GM19455 (cell line): Measurements from ENCODE around the gene PRAC2.

Experiments used
- ATAC-seq: cut with Tn5 transposase; IDR thresholded peaks from one replicate; pipeline ENCODE4 v1.9.1; 2021; ENCODE audit not compliant: unreplicated experiment

The PRAC2 gene

GRCh38 chr17:48733632-48734328, 10.8 kb downstream of the PRAC2 start:
- ATAC-seq = no peak

GRCh38 chr17:48734333-48735061, 11.5 kb downstream of the PRAC2 start:
- ATAC-seq = no peak

DNA sequence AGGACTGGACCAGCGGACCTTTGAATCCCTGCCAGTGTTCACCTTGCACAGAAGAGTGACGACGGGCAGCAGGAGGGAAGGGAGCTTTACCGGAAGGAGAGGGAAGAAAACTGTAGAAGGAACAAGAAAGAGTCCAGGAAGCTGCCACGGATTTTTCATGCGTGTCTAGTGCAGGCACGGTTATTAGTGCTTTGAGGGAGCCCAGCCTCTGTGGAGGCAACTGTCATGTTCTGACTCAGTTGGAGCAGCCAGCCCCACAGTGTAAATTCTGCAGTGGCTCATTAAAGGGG, 12.0 kb downstream of the PRAC2 start:
- ATAC-seq = no peak

GRCh38 chr17:48737330-48738043, 14.5 kb downstream of the PRAC2 start:
- ATAC-seq = no peak

DNA sequence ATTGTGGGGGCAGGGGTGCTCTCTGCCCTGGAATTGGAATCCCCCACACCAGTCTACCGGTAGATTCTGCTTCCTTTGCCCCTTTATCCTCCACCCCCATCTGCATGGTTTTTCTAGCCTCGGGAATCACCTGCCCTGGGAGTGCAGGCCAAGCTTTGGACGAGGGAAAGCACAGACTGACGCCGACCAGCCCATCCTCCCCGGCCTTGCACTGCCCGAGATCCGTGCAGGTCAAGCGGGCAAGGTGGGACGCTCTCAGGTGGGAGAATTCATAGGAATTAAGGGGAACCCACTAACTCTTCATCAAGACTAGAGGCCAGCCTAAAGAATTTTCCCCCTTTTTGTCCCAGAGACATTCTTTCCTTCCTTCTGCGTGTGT, 15.4 kb downstream of the PRAC2 start:
- no peak for ATAC-seq

DNA sequence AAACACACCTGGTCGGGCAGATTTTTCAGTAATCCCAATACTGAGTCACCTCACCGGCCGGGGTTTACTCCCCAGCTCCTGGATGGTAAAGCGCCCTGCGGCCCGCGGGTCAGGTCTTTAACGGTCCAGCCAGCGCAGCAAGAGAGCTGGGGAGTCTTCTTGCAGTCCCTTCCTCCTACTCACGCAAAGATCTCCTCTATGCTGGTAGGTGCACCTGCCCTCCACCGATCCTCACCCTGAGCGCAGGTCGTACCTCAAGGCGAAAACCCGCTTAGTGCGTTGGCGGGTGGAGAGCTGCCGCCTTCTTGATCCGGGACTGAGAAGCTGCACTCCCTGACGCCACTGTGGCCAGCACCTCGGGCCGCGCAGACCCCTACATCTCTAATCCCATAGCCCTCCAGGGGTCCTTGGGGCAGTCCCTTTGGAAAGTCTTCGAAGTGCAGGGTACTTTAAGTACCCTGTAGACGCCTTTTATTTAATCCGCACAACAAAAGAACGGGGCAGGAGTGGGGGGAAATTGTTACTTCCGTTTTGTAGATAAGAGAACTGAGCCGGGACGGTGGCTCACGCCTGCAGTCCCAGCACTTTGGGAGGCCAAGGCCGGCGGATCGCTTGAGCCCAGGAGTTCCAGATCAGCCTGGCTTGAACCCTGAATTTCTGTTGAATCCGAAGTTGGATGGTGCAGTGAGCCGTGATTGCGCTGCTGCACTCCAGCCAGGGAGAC, 16.0 kb downstream of the PRAC2 start:
- ATAC-seq = no peak

DNA sequence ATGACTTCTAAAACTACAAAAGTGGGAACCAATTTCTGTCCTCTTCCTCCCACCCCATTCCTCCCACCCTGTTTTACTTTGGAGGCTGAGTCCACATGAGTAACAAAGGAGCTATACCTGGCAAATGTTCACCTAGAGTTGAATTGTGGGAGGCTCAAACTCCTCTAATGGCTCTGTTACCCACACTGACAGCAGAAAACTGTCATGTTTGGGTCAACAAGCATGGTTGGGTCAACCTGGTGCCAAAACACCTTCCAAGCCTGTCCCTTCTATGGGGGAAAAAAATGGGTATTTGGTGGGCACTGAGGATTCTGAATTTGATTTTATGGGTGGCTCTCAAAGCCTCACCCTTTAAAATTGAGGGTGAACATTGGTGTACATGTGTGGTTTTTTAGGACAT, 17.6 kb downstream of the PRAC2 start:
- ATAC-seq = no peak

GRCh38 chr17:48745381-48746275, 22.6 kb downstream of the PRAC2 start:
- no peak for ATAC-seq

DNA sequence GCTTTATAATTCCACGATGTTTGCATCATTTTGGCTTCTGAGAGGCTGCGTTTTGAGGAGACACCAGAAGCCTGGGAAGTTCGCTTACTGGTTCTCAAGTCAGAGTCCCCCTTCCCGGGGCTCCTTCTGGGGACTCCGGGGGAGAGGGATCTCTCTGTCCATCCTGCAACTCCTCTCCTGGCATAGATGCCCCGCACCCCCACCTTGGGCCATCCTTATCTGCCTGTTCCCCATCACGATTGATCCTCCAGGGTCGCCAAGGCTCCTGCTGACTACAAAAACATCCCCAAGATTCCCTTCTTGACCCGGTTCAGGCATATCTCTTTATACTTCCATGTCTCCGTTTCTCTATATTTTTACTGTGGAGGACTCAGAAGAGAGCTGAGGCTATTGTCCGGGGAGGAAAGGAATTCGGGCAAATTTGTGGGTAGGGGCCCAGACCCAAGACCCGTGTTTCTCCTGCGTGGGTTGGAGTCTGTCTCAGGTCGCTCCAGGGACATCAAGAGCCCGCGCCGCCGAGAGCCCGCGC, 24.0 kb downstream of the PRAC2 start:
- ATAC-seq = no peak

DNA sequence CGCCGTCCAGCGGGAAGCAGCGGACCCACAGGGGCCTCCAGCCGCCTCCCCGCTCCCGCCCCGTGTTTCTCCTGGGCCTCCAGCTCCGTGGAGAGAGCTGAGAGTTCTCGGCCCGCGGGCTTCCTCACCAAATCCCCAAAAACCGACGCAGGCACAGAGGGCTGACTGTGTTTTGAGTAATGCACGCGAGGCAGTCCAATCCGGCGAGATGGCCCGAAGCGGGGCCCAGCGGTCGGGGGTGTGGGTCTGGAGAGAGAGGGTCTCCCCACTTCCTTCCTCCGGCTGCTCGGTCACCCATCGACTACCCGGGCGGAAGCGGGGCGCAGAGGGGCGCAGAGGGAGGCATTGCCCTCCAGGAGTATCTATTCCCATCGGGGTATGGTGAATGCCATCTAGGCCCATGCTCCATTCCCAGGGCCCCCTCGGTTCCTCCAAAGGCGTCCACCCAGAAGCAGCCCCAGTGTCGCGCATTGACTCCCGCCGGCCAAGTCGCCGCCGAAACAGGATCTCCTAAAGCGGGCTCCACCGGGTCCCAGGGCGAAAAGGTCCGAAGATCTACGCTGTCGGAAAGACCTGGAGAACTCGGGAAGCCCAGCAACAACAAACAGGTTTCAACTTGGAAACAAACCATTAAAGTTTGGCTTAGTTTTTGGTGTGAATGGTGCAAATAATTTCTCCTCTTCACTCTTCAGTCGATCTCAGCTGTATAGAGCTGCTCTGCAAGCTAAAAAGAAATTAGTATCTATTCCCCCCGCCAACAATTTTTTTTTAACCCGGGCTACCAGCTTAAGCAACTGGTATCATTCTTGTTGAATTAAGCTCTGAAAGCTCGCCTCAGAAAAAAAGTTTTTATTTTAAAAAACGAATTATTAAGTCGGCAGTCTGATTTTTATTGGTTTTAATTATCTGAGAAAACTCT, 24.7 kb downstream of the PRAC2 start:
- no peak for ATAC-seq

- ATAC-seq = no peak
Observed at GRCh38 chr17:48748718-48749566, 26.0 kb downstream of the PRAC2 start.

DNA sequence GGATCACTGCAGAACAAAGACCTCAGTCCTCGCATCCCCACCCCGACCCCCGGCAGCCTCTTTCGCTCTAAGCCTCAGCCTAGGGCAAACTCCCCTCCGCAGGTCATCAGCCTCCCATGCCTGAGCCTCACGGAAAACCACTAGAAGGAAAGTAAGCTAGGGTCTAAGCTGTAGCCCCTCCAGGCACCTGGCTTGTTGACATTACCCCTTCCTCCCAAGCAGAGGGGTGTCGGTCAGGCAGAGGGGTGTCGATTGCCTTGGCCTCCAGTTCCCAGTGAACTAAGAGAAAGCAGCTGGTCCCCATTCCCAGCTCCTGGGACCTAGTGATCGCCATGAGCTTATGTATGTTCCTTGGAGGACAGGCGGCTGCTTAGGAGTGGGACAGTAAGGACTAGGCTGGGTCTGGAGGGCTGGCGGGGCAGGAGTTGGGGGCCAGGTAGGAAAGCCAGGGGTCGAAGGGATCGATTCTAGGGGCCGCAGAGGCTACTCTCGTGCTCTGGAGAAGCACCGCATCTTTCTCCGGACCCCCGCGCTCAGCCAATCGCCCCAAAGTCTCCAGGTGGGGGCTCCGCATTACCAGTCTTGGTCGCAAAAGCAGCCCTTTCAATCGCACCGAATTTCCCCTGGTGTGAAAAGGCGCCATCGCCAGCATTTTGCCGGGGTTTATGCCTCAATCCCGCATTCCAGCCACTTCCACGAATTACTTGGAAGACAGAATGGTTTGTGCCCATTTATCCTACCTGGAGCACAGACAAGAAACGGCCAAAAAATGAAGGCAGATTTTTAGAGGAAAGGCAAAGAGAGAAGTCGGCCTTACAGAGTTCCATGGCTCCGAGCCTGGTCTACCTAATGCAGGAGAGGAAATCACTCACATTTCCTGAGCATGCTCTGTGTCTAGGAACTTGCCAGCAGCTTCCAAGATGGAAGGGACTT, 26.9 kb downstream of the PRAC2 start:
- ATAC-seq = no peak

GRCh38 chr17:48751172-48751571, 28.2 kb downstream of the PRAC2 start:
- no peak for ATAC-seq

GRCh38 chr17:48751733-48752398, 28.9 kb downstream of the PRAC2 start:
- no peak for ATAC-seq

GRCh38 chr17:48752399-48753288, 29.7 kb downstream of the PRAC2 start:
- ATAC-seq = no peak
